Measurements from ENCODE around the gene PDAP1. TPM values are rescaled to one million over a fixed set of nuclear protein-coding genes. Genes with fewer than 3 reads are reported as not detected.

PDAP1 gene
- total RNA-seq, 1 experiment from 2014 or later: 200 TPM

GRCh38 chr7:99366646-99367045 lies 41.8 kb downstream of the PDAP1 start:
- BruUV-seq (replicated peaks): no TSS peak
- TF ChIP-seq SP1 (IDR thresholded peaks at IDR 0.05; ENCODE audit: low read depth): no peak
- no peak for TF ChIP-seq ATF3 (IDR thresholded peaks at IDR 0.05)
- TF ChIP-seq EZH2phosphoT487 (IDR thresholded peaks at IDR 0.05; ENCODE audit: borderline replicate concordance): no peak
- no peak for TF ChIP-seq MAX (IDR thresholded peaks at IDR 0.05)
- TF ChIP-seq FOSL1 (IDR thresholded peaks at IDR 0.05; ENCODE audit: low read depth): no peak
- TF ChIP-seq SIN3A (IDR thresholded peaks at IDR 0.05; ENCODE audit: low read depth): no peak
- no peak for TF ChIP-seq EZH2 (IDR thresholded peaks at IDR 0.05)
- TF ChIP-seq CEBPB (IDR thresholded peaks at IDR 0.05; ENCODE audit: low read depth): no peak
- TF ChIP-seq ZNF274 (IDR thresholded peaks at IDR 0.05; ENCODE audit: low read depth, low read length): no peak
- TF ChIP-seq POLR2A (IDR thresholded peaks at IDR 0.05; ENCODE audit: borderline replicate concordance, extremely low read depth, insufficient read depth, insufficient read length): no peak
- TF ChIP-seq RAD21 (IDR thresholded peaks at IDR 0.05; ENCODE audit: low read depth): no peak
- no peaks in the 10 kb centered on the region for H3K27me3 ChIP-seq (ENCODE audit: insufficient read depth, low read length)
- ATAC-seq: no peak
- H2AFZ ChIP-seq (ENCODE audit: low read depth, low read length, poor library complexity, severe bottlenecking): no peak overlapping the region
- intact Hi-C loops (cut with micrococcal nuclease): no loop called here
- no peak for DNase-seq (ENCODE audit: low read depth, low spot score)
- CTCF ChIA-PET: no interaction called here
- no peak overlapping the region for H3K4me3 ChIP-seq (replicated peaks in 1 of 2; ENCODE audit: low read depth in 1 of 2, low read length in 2 of 2)
- H3K9me2 ChIP-seq (ENCODE audit: insufficient read depth): no peaks in the 10 kb centered on the region
- no peaks in the 10 kb centered on the region for H4K20me1 ChIP-seq (ENCODE audit: insufficient read depth)
- RAD21 ChIA-PET (ENCODE audit: low non-redundant PET in 1 of 2, low total read pairs in 2 of 2, uncharacterized antibody in 2 of 2, unreplicated experiment in 2 of 2): no interaction called here
- H3K79me2 ChIP-seq (ENCODE audit: insufficient read depth, low read length): no peaks in the 10 kb centered on the region
- no peaks in the 10 kb centered on the region for H3K9me3 ChIP-seq (ENCODE audit: control insufficient read depth in 1 of 2, insufficient read depth in 1 of 2, low read depth in 1 of 2, low read length in 2 of 2)
- peaks cover 10 to 33% of the 10 kb centered on the region in 2 experiments for H3K4me1 ChIP-seq (ENCODE audit: control insufficient read depth in 1 of 2, insufficient read depth in 2 of 2, low read length in 2 of 2)
- POLR2A ChIA-PET: no interaction called here
- H3K27ac ChIP-seq (ENCODE audit: low read depth, low read length): no peak overlapping the region
- no peak overlapping the region for H3K9ac ChIP-seq (ENCODE audit: low read length)
- no peak overlapping the region for H3K4me2 ChIP-seq (ENCODE audit: low read length)
- peaks cover 19 to 30% of the 10 kb centered on the region in 2 experiments; a peak in 3 of 4 replicates for H3K36me3 ChIP-seq (ENCODE audit: control insufficient read depth in 1 of 2, insufficient read depth in 2 of 2, low read length in 2 of 2)
